ENCODE measurements around the gene DPYSL5.
A peak's percentile ranks its signal among the peaks of the same experiment; 100 is the strongest.
"Not testable (repeated sequence)": the region's sequence is repeated elsewhere in the genome, so short reads cannot be mapped to it uniquely, and the experiment has no call there.

The DPYSL5 gene, protein sequence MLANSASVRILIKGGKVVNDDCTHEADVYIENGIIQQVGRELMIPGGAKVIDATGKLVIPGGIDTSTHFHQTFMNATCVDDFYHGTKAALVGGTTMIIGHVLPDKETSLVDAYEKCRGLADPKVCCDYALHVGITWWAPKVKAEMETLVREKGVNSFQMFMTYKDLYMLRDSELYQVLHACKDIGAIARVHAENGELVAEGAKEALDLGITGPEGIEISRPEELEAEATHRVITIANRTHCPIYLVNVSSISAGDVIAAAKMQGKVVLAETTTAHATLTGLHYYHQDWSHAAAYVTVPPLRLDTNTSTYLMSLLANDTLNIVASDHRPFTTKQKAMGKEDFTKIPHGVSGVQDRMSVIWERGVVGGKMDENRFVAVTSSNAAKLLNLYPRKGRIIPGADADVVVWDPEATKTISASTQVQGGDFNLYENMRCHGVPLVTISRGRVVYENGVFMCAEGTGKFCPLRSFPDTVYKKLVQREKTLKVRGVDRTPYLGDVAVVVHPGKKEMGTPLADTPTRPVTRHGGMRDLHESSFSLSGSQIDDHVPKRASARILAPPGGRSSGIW

DNA sequence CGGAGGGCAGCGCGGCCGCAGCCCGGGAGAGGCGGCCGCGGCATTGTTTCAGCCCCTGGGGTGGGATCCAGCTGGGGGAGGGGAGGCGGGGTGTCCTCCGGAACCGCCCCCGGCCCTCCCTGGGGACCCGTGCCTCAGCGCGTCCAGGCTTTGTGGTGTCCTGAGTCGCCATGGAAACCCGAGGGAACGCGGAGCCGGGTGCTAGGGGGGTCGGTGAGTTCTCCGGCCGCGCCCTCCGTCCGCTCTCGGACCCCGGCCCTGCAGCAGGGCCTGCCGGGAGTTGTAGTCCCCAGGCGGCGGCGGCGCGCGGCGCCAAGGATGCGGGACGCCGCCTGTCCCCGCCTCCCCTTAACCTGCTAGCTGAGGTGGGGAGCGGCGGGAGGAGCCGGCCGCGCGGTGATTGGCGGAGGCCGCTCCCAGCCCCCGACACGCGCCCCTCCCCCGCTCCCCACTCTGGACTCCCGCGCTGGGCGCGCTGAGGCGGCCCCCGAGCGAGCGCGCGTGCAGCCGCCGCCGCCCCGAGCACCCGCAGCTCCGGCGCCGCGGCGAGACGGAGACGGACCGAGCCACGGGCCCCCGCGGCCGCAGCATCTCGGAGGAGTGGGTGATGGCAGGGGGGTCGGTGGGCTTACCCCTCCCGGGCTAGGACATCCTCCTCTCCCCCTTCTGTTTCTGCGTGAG, at the start of gene DPYSL5:
Gene DPYSL5, plus strand, starts transcription at position 478 of the 681 bp plus-strand sequence. CDS start 50,368 bp downstream, outside the sequence.
- Mint-ChIP-seq H3K27ac (no peak within 1 kb of the TSS), H3K9me3 (no peaks in the 10 kb centered on the region), H3K27me3 (peaks cover 77% of the 10 kb centered on the region), H3K4me3 (peak within 1 kb of the TSS; percentile 80), H3K36me3 (no peaks in the 10 kb centered on the region), H3K4me1 (peaks cover 24% of the 10 kb centered on the region)
- no peak for ATAC-seq

DNA sequence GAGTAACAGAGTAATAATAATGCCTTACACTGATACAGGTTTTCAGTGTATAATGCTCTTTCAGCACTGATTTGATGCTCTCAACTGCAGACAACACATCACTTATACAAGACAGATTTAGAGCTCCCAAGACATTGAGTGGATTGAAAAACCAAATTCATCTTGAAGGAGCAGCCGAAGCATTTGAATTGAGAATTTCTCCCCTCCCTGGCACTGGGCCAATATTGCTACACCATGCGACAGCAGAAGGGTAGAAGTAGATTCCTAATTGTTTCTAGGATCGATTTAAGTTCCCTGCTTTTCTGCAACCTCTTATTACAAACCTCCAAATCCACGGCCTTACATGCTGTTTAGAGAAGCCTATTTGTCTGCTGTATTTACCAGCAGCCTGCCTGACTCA, 46.6 kb upstream of the DPYSL5 start:
- no peak for ATAC-seq
- Mint-ChIP-seq H3K4me1 (no peaks in the 10 kb centered on the region), H3K4me3 (no peak overlapping the region), H3K36me3 (no peaks in the 10 kb centered on the region), H3K27ac (no peak overlapping the region), H3K9me3 (no peaks in the 10 kb centered on the region), H3K27me3 (no peaks in the 10 kb centered on the region)

GRCh38 chr2:26801796-26802195, 46.1 kb upstream of the DPYSL5 start:
- ATAC-seq, result no peak
- Mint-ChIP-seq H3K9me3 (no peaks in the 10 kb centered on the region), H3K36me3 (no peaks in the 10 kb centered on the region), H3K27ac (no peak overlapping the region), H3K27me3 (no peaks in the 10 kb centered on the region), H3K4me1 (no peaks in the 10 kb centered on the region), H3K4me3 (no peak overlapping the region)

DNA sequence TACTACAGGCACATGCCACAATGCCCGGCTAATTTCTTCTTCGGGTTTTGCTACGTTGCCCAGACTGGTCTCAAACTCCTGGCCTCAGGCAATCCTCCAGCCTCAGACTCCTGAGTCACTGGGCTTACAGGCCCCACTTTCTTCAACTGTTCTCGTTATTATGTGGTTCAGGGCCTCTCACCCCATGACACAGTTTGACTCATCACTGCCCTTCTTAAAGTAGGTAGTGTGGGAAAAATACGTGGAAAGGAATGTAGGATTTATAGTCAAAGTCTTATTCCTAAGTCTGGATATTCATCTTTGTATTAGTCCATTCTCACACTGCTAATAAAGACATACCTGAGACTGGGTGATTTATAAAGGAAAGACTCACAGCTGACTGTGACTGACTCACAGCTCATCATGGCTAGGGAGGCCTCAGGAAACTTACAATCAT, 42.7 kb upstream of the DPYSL5 start:
- H3K4me1 Mint-ChIP-seq, result no peaks in the 10 kb centered on the region
- no peak overlapping the region for H3K27ac Mint-ChIP-seq
- H3K36me3 Mint-ChIP-seq, result no peaks in the 10 kb centered on the region
- H3K27me3 Mint-ChIP-seq, result no peaks in the 10 kb centered on the region
- no peak overlapping the region for H3K4me3 Mint-ChIP-seq
- no peak for ATAC-seq
- no peaks in the 10 kb centered on the region for H3K9me3 Mint-ChIP-seq

- H3K27me3 Mint-ChIP-seq, result peaks cover 19% of the 10 kb centered on the region
- H3K27ac Mint-ChIP-seq, result no peak overlapping the region
- ATAC-seq, result no peak
- H3K4me3 Mint-ChIP-seq, result no peak overlapping the region
- no peaks in the 10 kb centered on the region for H3K9me3 Mint-ChIP-seq
- H3K4me1 Mint-ChIP-seq, result no peaks in the 10 kb centered on the region
- H3K36me3 Mint-ChIP-seq, result no peaks in the 10 kb centered on the region
These were observed 40.0 kb upstream of the DPYSL5 start for GRCh38 chr2:26807788-26808460.

DNA sequence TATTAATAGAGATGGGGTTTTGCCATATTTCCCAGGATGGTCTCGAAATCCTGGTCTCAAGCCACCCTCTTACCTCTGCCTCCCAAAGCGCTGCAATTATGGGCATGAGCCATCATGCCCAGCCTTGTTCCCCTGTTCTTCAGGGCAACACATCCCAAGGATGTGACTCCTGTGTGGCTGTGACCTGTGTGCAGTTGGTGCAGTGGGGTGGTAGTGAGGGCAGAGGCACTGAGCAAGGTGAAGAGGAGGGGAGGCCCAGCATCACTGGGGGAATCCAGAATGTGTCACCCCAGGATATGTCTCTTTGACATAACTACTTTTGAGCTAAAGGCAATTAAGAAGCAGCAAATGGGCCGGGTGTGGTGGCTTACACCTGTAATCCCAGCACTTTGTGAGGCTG, 38.7 kb upstream of the DPYSL5 start:
- Mint-ChIP-seq H3K27me3 (peaks cover 32% of the 10 kb centered on the region), H3K27ac (no peak overlapping the region), H3K4me1 (no peaks in the 10 kb centered on the region), H3K9me3 (no peaks in the 10 kb centered on the region), H3K36me3 (no peaks in the 10 kb centered on the region), H3K4me3 (no peak overlapping the region)
- ATAC-seq, result no peak

DNA sequence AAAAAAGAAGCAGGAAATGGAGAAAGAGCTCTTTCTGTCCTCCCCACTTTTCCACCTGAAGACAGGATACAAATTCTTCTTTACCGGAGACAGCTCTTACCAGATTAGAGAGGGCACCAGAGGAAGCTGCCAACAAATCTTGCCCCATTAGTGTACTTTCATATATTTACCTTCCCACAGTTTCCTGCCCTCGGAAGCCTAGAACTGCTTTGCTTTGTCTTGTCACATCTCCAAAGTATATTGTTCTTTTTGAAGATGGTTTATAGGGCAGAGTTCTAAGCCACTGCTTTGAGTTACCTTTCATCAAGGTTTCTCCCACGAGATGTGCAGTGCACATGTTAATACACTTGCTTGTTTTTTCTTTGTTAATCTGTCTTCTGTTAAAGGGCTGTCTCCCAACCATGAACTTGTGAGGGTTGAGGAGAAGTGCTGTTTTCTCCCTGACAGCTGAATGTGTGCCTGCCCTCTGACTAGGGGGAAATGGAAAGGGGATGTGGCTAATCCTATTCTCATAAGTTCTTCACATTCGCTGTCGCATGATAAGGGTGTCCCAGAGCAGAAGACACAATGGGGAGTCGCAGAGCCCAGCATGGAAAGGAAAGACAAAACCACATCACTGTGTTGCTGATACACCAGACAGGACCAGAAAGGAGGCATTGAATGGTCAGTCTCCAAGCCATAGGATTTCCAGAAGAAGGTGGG, 37.9 kb upstream of the DPYSL5 start:
- Mint-ChIP-seq H3K9me3 (no peaks in the 10 kb centered on the region), H3K27me3 (peaks cover 34% of the 10 kb centered on the region), H3K27ac (no peak overlapping the region), H3K4me1 (no peaks in the 10 kb centered on the region), H3K4me3 (no peak overlapping the region), H3K36me3 (no peaks in the 10 kb centered on the region)
- ATAC-seq, result peak; percentile 66

- no peaks in the 10 kb centered on the region for H3K36me3 Mint-ChIP-seq
- ATAC-seq, result no peak
- H3K27me3 Mint-ChIP-seq, result peaks cover 44% of the 10 kb centered on the region
- no peaks in the 10 kb centered on the region for H3K9me3 Mint-ChIP-seq
- no peak overlapping the region for H3K4me3 Mint-ChIP-seq
- H3K27ac Mint-ChIP-seq, result no peak overlapping the region
- H3K4me1 Mint-ChIP-seq, result no peaks in the 10 kb centered on the region
These were observed 36.7 kb upstream of the DPYSL5 start for GRCh38 chr2:26811261-26811660.

GRCh38 chr2:26811791-26812694, 35.9 kb upstream of the DPYSL5 start:
- no peak for ATAC-seq
- no peak overlapping the region for H3K27ac Mint-ChIP-seq
- no peaks in the 10 kb centered on the region for H3K9me3 Mint-ChIP-seq
- H3K27me3 Mint-ChIP-seq, result peaks cover 51% of the 10 kb centered on the region
- no peaks in the 10 kb centered on the region for H3K4me1 Mint-ChIP-seq
- no peaks in the 10 kb centered on the region for H3K36me3 Mint-ChIP-seq
- no peak overlapping the region for H3K4me3 Mint-ChIP-seq

GRCh38 chr2:26812731-26813130, 35.2 kb upstream of the DPYSL5 start:
- no peak overlapping the region for H3K27ac Mint-ChIP-seq
- no peaks in the 10 kb centered on the region for H3K4me1 Mint-ChIP-seq
- H3K4me3 Mint-ChIP-seq, result no peak overlapping the region
- no peak for ATAC-seq
- peaks cover 58% of the 10 kb centered on the region for H3K27me3 Mint-ChIP-seq
- H3K36me3 Mint-ChIP-seq, result no peaks in the 10 kb centered on the region
- no peaks in the 10 kb centered on the region for H3K9me3 Mint-ChIP-seq

DNA sequence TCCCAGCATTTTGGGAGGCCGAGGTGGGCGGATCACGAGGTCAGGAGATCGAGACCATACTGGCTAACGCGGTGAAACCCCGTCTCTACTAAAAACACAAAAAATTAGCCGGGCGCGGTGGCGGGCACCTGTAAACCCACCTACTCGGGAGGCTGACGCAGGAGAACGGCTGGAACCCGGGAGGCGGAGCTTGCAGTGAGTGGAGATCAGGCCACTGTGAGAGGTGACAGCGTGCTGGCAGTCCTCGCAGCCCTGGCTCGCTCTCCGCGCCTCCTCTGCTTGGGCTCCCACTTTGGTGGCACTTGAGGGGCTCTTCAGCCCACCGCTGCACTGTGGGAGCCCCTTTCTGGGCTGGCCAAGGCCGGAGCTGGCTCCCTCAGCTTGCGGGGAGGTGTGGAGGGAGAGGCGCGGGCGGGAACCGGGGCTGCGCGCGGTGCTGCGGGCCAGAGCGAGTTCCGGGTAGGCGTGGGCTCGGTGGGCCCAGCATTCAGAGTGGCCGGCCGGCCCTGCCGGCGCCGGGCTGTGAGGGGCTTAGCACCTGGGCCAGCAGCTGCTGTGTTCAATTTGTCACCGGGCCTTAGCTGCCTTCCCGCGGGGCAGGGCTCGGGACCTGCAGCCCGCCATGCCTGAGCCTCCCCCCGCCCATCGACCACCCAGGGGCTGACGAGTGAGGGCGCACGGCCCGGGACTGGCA, 33.7 kb upstream of the DPYSL5 start:
- not testable (repeated sequence) for H3K36me3 Mint-ChIP-seq, H3K9me3 Mint-ChIP-seq, ATAC-seq, H3K4me3 Mint-ChIP-seq, H3K27ac Mint-ChIP-seq, H3K4me1 Mint-ChIP-seq
- peaks cover 71% of the 10 kb centered on the region for H3K27me3 Mint-ChIP-seq

DNA sequence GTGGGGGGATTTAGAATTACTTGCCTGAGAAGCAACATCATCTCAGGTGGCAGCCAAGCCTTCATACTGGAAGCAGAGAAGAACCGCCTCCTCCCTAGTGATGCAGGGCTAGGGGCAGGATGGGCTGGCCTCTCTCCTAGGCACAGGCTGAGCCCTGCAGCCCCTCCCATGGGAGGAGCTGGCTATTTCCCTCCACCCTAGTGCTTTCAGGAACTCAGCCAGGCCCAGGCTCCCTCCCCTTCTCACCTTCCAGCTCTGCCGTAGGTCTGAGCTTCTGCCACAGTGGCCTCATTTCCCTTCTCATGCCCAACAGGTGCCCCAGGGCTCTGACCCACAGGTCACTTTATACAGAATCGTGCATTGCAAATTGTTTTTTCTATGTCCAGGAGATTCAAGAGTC, 31.0 kb upstream of the DPYSL5 start:
- H3K27ac Mint-ChIP-seq, result no peak overlapping the region
- H3K27me3 Mint-ChIP-seq, result peaks cover 70% of the 10 kb centered on the region
- no peak for ATAC-seq
- H3K9me3 Mint-ChIP-seq, result no peaks in the 10 kb centered on the region
- H3K4me1 Mint-ChIP-seq, result no peaks in the 10 kb centered on the region
- no peak overlapping the region for H3K4me3 Mint-ChIP-seq
- H3K36me3 Mint-ChIP-seq, result no peaks in the 10 kb centered on the region

GRCh38 chr2:26818255-26818654, 29.7 kb upstream of the DPYSL5 start:
- H3K4me3 Mint-ChIP-seq, result no peak overlapping the region
- H3K36me3 Mint-ChIP-seq, result no peaks in the 10 kb centered on the region
- H3K4me1 Mint-ChIP-seq, result no peaks in the 10 kb centered on the region
- peaks cover 60% of the 10 kb centered on the region for H3K27me3 Mint-ChIP-seq
- no peaks in the 10 kb centered on the region for H3K9me3 Mint-ChIP-seq
- no peak for ATAC-seq
- H3K27ac Mint-ChIP-seq, result no peak overlapping the region

GRCh38 chr2:26818972-26819371, 29.0 kb upstream of the DPYSL5 start:
- no peak for ATAC-seq
- Mint-ChIP-seq H3K4me1 (no peaks in the 10 kb centered on the region), H3K4me3 (no peak overlapping the region), H3K27me3 (peaks cover 53% of the 10 kb centered on the region), H3K36me3 (no peaks in the 10 kb centered on the region), H3K27ac (no peak overlapping the region), H3K9me3 (no peaks in the 10 kb centered on the region)

Data from stimulated activated memory B cell treated with anti-CD40 and anti-IgM and Interleukin-4, amounts not matched to agents 10 μg/mL and 1 μg/mL and 100 μg/mL, for 72 hours (primary cell).